ENCODE results near the gene RPS25.
A peak's percentile ranks its signal among the peaks of the same experiment; 100 is the strongest.
"Not testable (repeated sequence)": the region's sequence is repeated elsewhere in the genome, so short reads cannot be mapped to it uniquely, and the experiment has no call there.

Gene RPS25

GRCh38 chr11:119018074-119018938 is at the start of gene RPS25, which contains the start of gene TRAPPC4:
TSS of gene RPS25 (minus strand) at chr11:119018343. CDS start at chr11:119018284, 59 bp downstream.
TSS of gene TRAPPC4 (plus strand) at chr11:119018766. CDS start at chr11:119018796, 30 bp downstream.
- no peak for TF ChIP-seq CTCF (conservative IDR thresholded peaks at IDR 0.05; ENCODE audit: control insufficient read depth, insufficient read depth, low read depth, low read length)
- H3K4me3 ChIP-seq (ENCODE audit: control insufficient read depth, low read depth, low read length): peak within 1 kb of the TSS; percentile 98
- peak; percentile 95 for DNase-seq (ENCODE audit: low read depth)

- peak; percentile 94 for DNase-seq (ENCODE audit: low read depth)
- H3K4me3 ChIP-seq (ENCODE audit: control insufficient read depth, low read depth, low read length): peak within 1 kb of the TSS; percentile 98
- TF ChIP-seq CTCF (conservative IDR thresholded peaks at IDR 0.05; ENCODE audit: control insufficient read depth, insufficient read depth, low read depth, low read length): no peak
Measured at GRCh38 chr11:119067371-119068222, 49.5 kb upstream of the RPS25 start, which contains the start of gene VPS11. TSS of gene VPS11 (plus strand) at chr11:119067818. CDS start at chr11:119067824, 6 bp downstream.

- TF ChIP-seq CTCF (conservative IDR thresholded peaks at IDR 0.05; ENCODE audit: control insufficient read depth, insufficient read depth, low read depth, low read length): peak; percentile 62
- peak; percentile 61 for DNase-seq (ENCODE audit: low read depth)
- no peak overlapping the region for H3K4me3 ChIP-seq (ENCODE audit: control insufficient read depth, low read depth, low read length)
Measured at GRCh38 chr11:119065369-119065768, 47.2 kb upstream of the RPS25 start.

GRCh38 chr11:119062779-119063178 is 44.6 kb upstream of the RPS25 start:
- TF ChIP-seq CTCF (conservative IDR thresholded peaks at IDR 0.05; ENCODE audit: control insufficient read depth, insufficient read depth, low read depth, low read length): no peak
- peak; percentile 80 for DNase-seq (ENCODE audit: low read depth)
- no peak overlapping the region for H3K4me3 ChIP-seq (ENCODE audit: control insufficient read depth, low read depth, low read length)

- DNase-seq (ENCODE audit: low read depth): no peak
- TF ChIP-seq CTCF (conservative IDR thresholded peaks at IDR 0.05; ENCODE audit: control insufficient read depth, insufficient read depth, low read depth, low read length): no peak
- no peak overlapping the region for H3K4me3 ChIP-seq (ENCODE audit: control insufficient read depth, low read depth, low read length)
Measured at GRCh38 chr11:119061256-119061655, 43.1 kb upstream of the RPS25 start.

- not testable (repeated sequence) for H3K4me3 ChIP-seq (ENCODE audit: control insufficient read depth, low read depth, low read length); DNase-seq (ENCODE audit: low read depth)
Measured at GRCh38 chr11:119059128-119059527, 41.0 kb upstream of the RPS25 start.
